ENCODE data around the gene KLHDC4. TPM values are rescaled to one million over a fixed set of nuclear protein-coding genes. Genes with fewer than 3 reads are reported as not detected.

KLHDC4 gene
- total RNA-seq, 1 donor from 2014 or later: 43.4 TPM

DNA sequence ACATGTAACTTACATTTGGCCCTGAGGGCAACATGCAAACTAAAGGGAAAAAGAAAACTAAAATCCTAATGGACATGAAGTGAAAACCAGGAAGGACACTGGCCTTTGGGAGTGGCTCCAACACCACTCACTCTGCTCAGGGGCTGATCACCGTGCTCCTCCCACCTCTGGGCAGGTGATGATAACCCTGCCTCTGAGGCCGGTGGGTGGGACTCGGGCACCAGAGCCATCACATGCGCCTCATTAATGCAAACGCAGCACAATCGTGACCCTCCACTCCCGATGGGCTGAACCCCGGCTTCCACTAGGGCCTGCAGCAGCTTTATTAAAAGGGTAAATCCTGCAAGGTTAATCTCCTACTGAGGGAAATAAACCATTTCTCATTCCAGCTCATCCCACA, 4.7 kb downstream of the KLHDC4 start:
- Mint-ChIP-seq H3K27me3 (ENCODE audit: unreplicated experiment) (peaks cover 3% of the 10 kb centered on the region), H3K9me3 (ENCODE audit: unreplicated experiment) (no peaks in the 10 kb centered on the region), H3K4me1 (ENCODE audit: unreplicated experiment) (no peaks in the 10 kb centered on the region), H3K27ac (ENCODE audit: unreplicated experiment) (no peak overlapping the region), H3K4me3 (ENCODE audit: unreplicated experiment) (no peak overlapping the region), H3K36me3 (ENCODE audit: low read depth, unreplicated experiment) (peaks cover 12% of the 10 kb centered on the region)
- TF ChIP-seq, protein P1, sequence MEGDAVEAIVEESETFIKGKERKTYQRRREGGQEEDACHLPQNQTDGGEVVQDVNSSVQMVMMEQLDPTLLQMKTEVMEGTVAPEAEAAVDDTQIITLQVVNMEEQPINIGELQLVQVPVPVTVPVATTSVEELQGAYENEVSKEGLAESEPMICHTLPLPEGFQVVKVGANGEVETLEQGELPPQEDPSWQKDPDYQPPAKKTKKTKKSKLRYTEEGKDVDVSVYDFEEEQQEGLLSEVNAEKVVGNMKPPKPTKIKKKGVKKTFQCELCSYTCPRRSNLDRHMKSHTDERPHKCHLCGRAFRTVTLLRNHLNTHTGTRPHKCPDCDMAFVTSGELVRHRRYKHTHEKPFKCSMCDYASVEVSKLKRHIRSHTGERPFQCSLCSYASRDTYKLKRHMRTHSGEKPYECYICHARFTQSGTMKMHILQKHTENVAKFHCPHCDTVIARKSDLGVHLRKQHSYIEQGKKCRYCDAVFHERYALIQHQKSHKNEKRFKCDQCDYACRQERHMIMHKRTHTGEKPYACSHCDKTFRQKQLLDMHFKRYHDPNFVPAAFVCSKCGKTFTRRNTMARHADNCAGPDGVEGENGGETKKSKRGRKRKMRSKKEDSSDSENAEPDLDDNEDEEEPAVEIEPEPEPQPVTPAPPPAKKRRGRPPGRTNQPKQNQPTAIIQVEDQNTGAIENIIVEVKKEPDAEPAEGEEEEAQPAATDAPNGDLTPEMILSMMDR (IDR thresholded peaks at IDR 0.05; ENCODE audit: unreplicated experiment): no peak
- no peak for DNase-seq (ENCODE audit: low spot score)

DNA sequence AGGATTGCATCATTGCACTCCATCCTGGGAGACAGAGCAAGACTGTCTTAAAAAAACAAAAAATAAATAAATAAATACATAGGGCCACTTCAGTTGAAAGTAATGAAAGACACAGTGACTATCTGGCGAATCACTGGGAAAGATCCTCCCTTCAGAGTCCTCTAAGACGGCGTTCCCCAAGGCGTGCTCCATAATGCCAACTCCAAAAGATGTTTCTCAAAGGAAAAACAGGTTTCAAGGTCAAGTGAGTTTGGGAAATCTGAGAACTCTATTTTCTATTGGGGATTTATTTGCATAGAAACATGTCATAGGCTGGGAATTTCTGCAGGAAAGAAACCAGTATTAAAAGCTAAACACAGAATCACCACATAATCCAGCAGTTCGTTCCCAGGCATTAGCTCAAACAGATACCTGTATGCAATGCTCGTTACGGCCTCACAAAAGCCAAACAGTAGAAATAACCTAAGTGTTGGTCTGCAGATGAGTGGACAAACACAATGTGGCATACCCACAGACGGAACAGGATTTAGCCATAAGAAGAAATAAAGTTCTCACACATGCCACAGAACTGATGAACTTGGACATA, 7.9 kb downstream of the KLHDC4 start:
- Mint-ChIP-seq H3K9me3 (ENCODE audit: unreplicated experiment) (no peaks in the 10 kb centered on the region), H3K4me1 (ENCODE audit: unreplicated experiment) (peaks cover 3% of the 10 kb centered on the region), H3K27me3 (ENCODE audit: unreplicated experiment) (peaks cover 5% of the 10 kb centered on the region), H3K36me3 (ENCODE audit: low read depth, unreplicated experiment) (peaks cover 22% of the 10 kb centered on the region), H3K27ac (ENCODE audit: unreplicated experiment) (no peak overlapping the region), H3K4me3 (ENCODE audit: unreplicated experiment) (no peak overlapping the region)
- DNase-seq (ENCODE audit: low spot score): no peak
- TF ChIP-seq, protein P1 (IDR thresholded peaks at IDR 0.05; ENCODE audit: unreplicated experiment): no peak

DNA sequence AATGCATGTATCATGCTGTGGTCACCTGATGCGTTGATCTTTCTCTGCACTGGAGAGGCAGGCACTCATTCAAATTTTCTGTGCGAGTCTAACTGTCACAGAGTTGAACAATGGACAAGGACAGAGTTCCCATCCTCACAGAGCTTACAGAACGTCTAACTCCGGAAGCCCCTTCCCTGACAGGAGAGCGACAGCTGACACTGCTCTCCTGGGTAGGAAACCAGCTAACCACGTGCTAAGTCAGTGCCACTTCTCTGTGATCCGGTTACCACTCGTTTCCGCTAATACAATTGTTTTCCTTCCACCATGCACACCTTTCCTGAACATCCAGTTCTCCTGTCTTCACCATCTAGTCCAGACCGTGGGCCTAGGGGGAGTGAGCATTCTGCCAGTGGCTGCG, 11.3 kb downstream of the KLHDC4 start:
- H3K4me3 Mint-ChIP-seq (ENCODE audit: unreplicated experiment): no peak overlapping the region
- H3K9me3 Mint-ChIP-seq (ENCODE audit: unreplicated experiment): no peaks in the 10 kb centered on the region
- no peak overlapping the region for H3K27ac Mint-ChIP-seq (ENCODE audit: unreplicated experiment)
- DNase-seq (ENCODE audit: low spot score): no peak
- H3K27me3 Mint-ChIP-seq (ENCODE audit: unreplicated experiment): peaks cover 12% of the 10 kb centered on the region
- TF ChIP-seq, protein P1 (IDR thresholded peaks at IDR 0.05; ENCODE audit: unreplicated experiment): no peak
- H3K4me1 Mint-ChIP-seq (ENCODE audit: unreplicated experiment): peaks cover 8% of the 10 kb centered on the region
- H3K36me3 Mint-ChIP-seq (ENCODE audit: low read depth, unreplicated experiment): peaks cover 34% of the 10 kb centered on the region

DNA sequence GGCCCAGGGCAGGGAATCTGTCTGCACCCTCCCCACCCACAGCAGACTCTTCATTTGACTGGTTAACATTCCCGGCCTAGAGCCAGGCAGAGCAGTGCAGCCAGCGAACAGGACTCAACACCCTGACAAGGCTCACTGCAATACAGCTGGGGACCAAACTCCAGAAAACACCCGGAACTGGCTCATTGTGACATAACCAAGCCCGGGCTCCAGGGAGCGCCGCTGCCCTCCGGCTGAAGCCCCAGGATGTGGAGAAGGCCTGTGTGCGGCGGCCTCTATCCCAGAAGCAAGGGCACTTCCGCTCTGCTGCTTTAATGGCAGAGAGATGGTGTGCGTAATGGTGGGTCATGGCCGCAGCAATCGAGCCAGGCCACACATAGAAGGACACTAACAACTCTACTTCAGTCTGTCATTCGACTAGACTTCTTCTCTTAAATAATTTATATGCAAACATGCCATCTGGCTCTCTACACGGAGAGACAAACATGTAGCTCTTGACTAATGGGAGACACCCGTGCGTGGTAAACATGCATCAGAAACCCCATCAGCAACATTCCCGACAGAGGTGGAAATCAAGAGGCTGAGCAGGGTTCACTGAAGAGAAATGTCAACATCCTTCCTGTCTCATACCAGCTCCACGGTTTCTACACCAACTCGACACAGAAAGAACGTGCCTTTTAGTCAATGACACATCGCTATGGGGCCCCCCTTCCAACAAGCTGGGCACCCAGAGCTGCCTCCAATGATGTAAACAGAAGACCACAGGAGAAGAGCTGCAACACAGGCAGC, 18.0 kb downstream of the KLHDC4 start:
- Mint-ChIP-seq H3K36me3 (ENCODE audit: low read depth, unreplicated experiment) (peaks cover 29% of the 10 kb centered on the region), H3K9me3 (ENCODE audit: unreplicated experiment) (no peaks in the 10 kb centered on the region), H3K4me3 (ENCODE audit: unreplicated experiment) (peak overlapping the region; percentile 52), H3K27ac (ENCODE audit: unreplicated experiment) (no peak overlapping the region), H3K27me3 (ENCODE audit: unreplicated experiment) (peaks cover 8% of the 10 kb centered on the region), H3K4me1 (ENCODE audit: unreplicated experiment) (peaks cover 5% of the 10 kb centered on the region)
- TF ChIP-seq, protein P1 (IDR thresholded peaks at IDR 0.05; ENCODE audit: unreplicated experiment): no peak
- no peak for DNase-seq (ENCODE audit: low spot score)

DNA sequence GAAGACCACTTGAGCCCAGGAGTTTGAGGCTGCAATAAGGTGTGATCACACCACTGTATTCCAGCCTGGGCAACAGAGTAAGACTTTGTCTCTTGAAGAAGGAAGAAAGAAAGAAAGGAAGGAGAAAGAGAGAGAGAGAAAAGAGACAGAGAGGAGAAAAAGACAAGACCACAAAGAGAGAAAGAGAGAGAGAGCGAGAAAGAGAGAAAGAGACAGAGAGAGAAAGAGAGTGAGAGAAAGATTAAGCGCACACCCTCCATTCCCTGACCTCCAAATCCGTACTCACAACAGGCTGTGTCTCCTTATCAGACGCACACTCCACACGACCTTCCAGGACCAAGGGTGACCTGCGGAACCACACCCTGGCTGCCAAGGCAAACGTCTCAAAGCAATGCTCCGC, 19.6 kb downstream of the KLHDC4 start:
- no peak for DNase-seq (ENCODE audit: low spot score)
- Mint-ChIP-seq H3K9me3 (ENCODE audit: unreplicated experiment) (no peaks in the 10 kb centered on the region), H3K4me1 (ENCODE audit: unreplicated experiment) (no peaks in the 10 kb centered on the region), H3K27me3 (ENCODE audit: unreplicated experiment) (peaks cover 3% of the 10 kb centered on the region), H3K36me3 (ENCODE audit: low read depth, unreplicated experiment) (peaks cover 35% of the 10 kb centered on the region), H3K4me3 (ENCODE audit: unreplicated experiment) (peak overlapping the region; percentile 7), H3K27ac (ENCODE audit: unreplicated experiment) (no peak overlapping the region)
- TF ChIP-seq, protein P1 (IDR thresholded peaks at IDR 0.05; ENCODE audit: unreplicated experiment): no peak
